ENCODE data around the gene ASCC1.

Gene ASCC1

GRCh38 chr10:72099600-72099921, 116.5 kb downstream of the ASCC1 start:
- no peaks in the 10 kb centered on the region for H3K27me3 ChIP-seq (ENCODE audit: control insufficient read depth, insufficient read depth, low read length)
- no peak overlapping the region for H3K9ac ChIP-seq (ENCODE audit: low read depth, low read length)
- peaks cover 5% of the 10 kb centered on the region for H3K36me3 ChIP-seq (ENCODE audit: control insufficient read depth, insufficient read depth, low read length)
- H3K4me3 ChIP-seq (ENCODE audit: low read depth, low read length) = no peak overlapping the region
- no peaks in the 10 kb centered on the region for H3K4me1 ChIP-seq (ENCODE audit: control insufficient read depth, insufficient read depth, low read length)
- H3K9me3 ChIP-seq (ENCODE audit: control insufficient read depth, insufficient read depth, low read length) = no peaks in the 10 kb centered on the region

- Histone ChIP-seq H3K4me3 (ENCODE audit: low read depth, low read length) (no peak overlapping the region), H3K36me3 (ENCODE audit: control insufficient read depth, insufficient read depth, low read length) (peaks cover 5% of the 10 kb centered on the region), H3K9me3 (ENCODE audit: control insufficient read depth, insufficient read depth, low read length) (no peaks in the 10 kb centered on the region), H3K4me1 (ENCODE audit: control insufficient read depth, insufficient read depth, low read length) (no peaks in the 10 kb centered on the region), H3K9ac (ENCODE audit: low read depth, low read length) (no peak overlapping the region), H3K27me3 (ENCODE audit: control insufficient read depth, insufficient read depth, low read length) (no peaks in the 10 kb centered on the region)
Measured at GRCh38 chr10:72098836-72099599, 117.1 kb downstream of the ASCC1 start.

GRCh38 chr10:72098301-72098835, 117.7 kb downstream of the ASCC1 start:
- H3K4me3 ChIP-seq (ENCODE audit: low read depth, low read length) = no peak overlapping the region
- peaks cover 5% of the 10 kb centered on the region for H3K36me3 ChIP-seq (ENCODE audit: control insufficient read depth, insufficient read depth, low read length)
- no peak overlapping the region for H3K9ac ChIP-seq (ENCODE audit: low read depth, low read length)

GRCh38 chr10:72097448-72098300, 118.4 kb downstream of the ASCC1 start:
- peaks cover 5% of the 10 kb centered on the region for H3K36me3 ChIP-seq (ENCODE audit: control insufficient read depth, insufficient read depth, low read length)
- no peaks in the 10 kb centered on the region for H3K27me3 ChIP-seq (ENCODE audit: control insufficient read depth, insufficient read depth, low read length)
- H3K4me1 ChIP-seq (ENCODE audit: control insufficient read depth, insufficient read depth, low read length) = no peaks in the 10 kb centered on the region
- H3K9ac ChIP-seq (ENCODE audit: low read depth, low read length) = no peak overlapping the region
- H3K4me3 ChIP-seq (ENCODE audit: low read depth, low read length) = no peak overlapping the region
- H3K9me3 ChIP-seq (ENCODE audit: control insufficient read depth, insufficient read depth, low read length) = no peaks in the 10 kb centered on the region

More at GRCh38 chr10:72098301-72098835, 117.7 kb downstream of the ASCC1 start:
- H3K9me3 ChIP-seq (ENCODE audit: control insufficient read depth, insufficient read depth, low read length) = no peaks in the 10 kb centered on the region
- no peaks in the 10 kb centered on the region for H3K27me3 ChIP-seq (ENCODE audit: control insufficient read depth, insufficient read depth, low read length)
- H3K4me1 ChIP-seq (ENCODE audit: control insufficient read depth, insufficient read depth, low read length) = no peaks in the 10 kb centered on the region

GRCh38 chr10:72096115-72097000, 119.7 kb downstream of the ASCC1 start:
- no peak overlapping the region for H3K4me3 ChIP-seq (ENCODE audit: low read depth, low read length)
- peaks cover 5% of the 10 kb centered on the region for H3K36me3 ChIP-seq (ENCODE audit: control insufficient read depth, insufficient read depth, low read length)
- no peaks in the 10 kb centered on the region for H3K4me1 ChIP-seq (ENCODE audit: control insufficient read depth, insufficient read depth, low read length)
- no peak overlapping the region for H3K9ac ChIP-seq (ENCODE audit: low read depth, low read length)
- no peaks in the 10 kb centered on the region for H3K9me3 ChIP-seq (ENCODE audit: control insufficient read depth, insufficient read depth, low read length)
- H3K27me3 ChIP-seq (ENCODE audit: control insufficient read depth, insufficient read depth, low read length) = no peaks in the 10 kb centered on the region

- H3K9me3 ChIP-seq (ENCODE audit: control insufficient read depth, insufficient read depth, low read length) = no peaks in the 10 kb centered on the region
- no peak overlapping the region for H3K4me3 ChIP-seq (ENCODE audit: low read depth, low read length)
- peaks cover 1% of the 10 kb centered on the region for H3K27me3 ChIP-seq (ENCODE audit: control insufficient read depth, insufficient read depth, low read length)
- H3K36me3 ChIP-seq (ENCODE audit: control insufficient read depth, insufficient read depth, low read length) = peaks cover 5% of the 10 kb centered on the region
- H3K4me1 ChIP-seq (ENCODE audit: control insufficient read depth, insufficient read depth, low read length) = peaks cover under 1% of the 10 kb centered on the region
- no peak overlapping the region for H3K9ac ChIP-seq (ENCODE audit: low read depth, low read length)
Measured at GRCh38 chr10:72095195-72095594, 120.9 kb downstream of the ASCC1 start.

GRCh38 chr10:72094574-72094973, 121.5 kb downstream of the ASCC1 start:
- Histone ChIP-seq H3K4me3 (ENCODE audit: low read depth, low read length) (no peak overlapping the region), H3K27me3 (ENCODE audit: control insufficient read depth, insufficient read depth, low read length) (peaks cover 8% of the 10 kb centered on the region), H3K9me3 (ENCODE audit: control insufficient read depth, insufficient read depth, low read length) (no peaks in the 10 kb centered on the region), H3K4me1 (ENCODE audit: control insufficient read depth, insufficient read depth, low read length) (peaks cover 4% of the 10 kb centered on the region), H3K36me3 (ENCODE audit: control insufficient read depth, insufficient read depth, low read length) (peaks cover 5% of the 10 kb centered on the region), H3K9ac (ENCODE audit: low read depth, low read length) (no peak overlapping the region)

GRCh38 chr10:72093450-72093849, 122.6 kb downstream of the ASCC1 start:
- no peaks in the 10 kb centered on the region for H3K9me3 ChIP-seq (ENCODE audit: control insufficient read depth, insufficient read depth, low read length)
- H3K27me3 ChIP-seq (ENCODE audit: control insufficient read depth, insufficient read depth, low read length) = peaks cover 15% of the 10 kb centered on the region
- H3K4me3 ChIP-seq (ENCODE audit: low read depth, low read length) = no peak overlapping the region
- H3K36me3 ChIP-seq (ENCODE audit: control insufficient read depth, insufficient read depth, low read length) = peaks cover 5% of the 10 kb centered on the region
- H3K4me1 ChIP-seq (ENCODE audit: control insufficient read depth, insufficient read depth, low read length) = peaks cover 11% of the 10 kb centered on the region
- H3K9ac ChIP-seq (ENCODE audit: low read depth, low read length) = no peak overlapping the region

GRCh38 chr10:72092987-72093386, 123.1 kb downstream of the ASCC1 start:
- Histone ChIP-seq H3K9ac (ENCODE audit: low read depth, low read length) (no peak overlapping the region), H3K4me3 (ENCODE audit: low read depth, low read length) (no peak overlapping the region), H3K4me1 (ENCODE audit: control insufficient read depth, insufficient read depth, low read length) (peaks cover 13% of the 10 kb centered on the region), H3K36me3 (ENCODE audit: control insufficient read depth, insufficient read depth, low read length) (peaks cover 5% of the 10 kb centered on the region), H3K27me3 (ENCODE audit: control insufficient read depth, insufficient read depth, low read length) (peaks cover 19% of the 10 kb centered on the region), H3K9me3 (ENCODE audit: control insufficient read depth, insufficient read depth, low read length) (no peaks in the 10 kb centered on the region)

- peaks cover 24% of the 10 kb centered on the region for H3K27me3 ChIP-seq (ENCODE audit: control insufficient read depth, insufficient read depth, low read length)
- H3K9me3 ChIP-seq (ENCODE audit: control insufficient read depth, insufficient read depth, low read length) = no peaks in the 10 kb centered on the region
- no peak overlapping the region for H3K4me3 ChIP-seq (ENCODE audit: low read depth, low read length)
- peaks cover 5% of the 10 kb centered on the region for H3K36me3 ChIP-seq (ENCODE audit: control insufficient read depth, insufficient read depth, low read length)
- H3K9ac ChIP-seq (ENCODE audit: low read depth, low read length) = no peak overlapping the region
- H3K4me1 ChIP-seq (ENCODE audit: control insufficient read depth, insufficient read depth, low read length) = peaks cover 13% of the 10 kb centered on the region
Measured at GRCh38 chr10:72092171-72092924, 123.7 kb downstream of the ASCC1 start.

- Histone ChIP-seq H3K27me3 (ENCODE audit: control insufficient read depth, insufficient read depth, low read length) (peaks cover 42% of the 10 kb centered on the region), H3K9ac (ENCODE audit: low read depth, low read length) (no peak overlapping the region), H3K9me3 (ENCODE audit: control insufficient read depth, insufficient read depth, low read length) (no peaks in the 10 kb centered on the region), H3K4me1 (ENCODE audit: control insufficient read depth, insufficient read depth, low read length) (peaks cover 16% of the 10 kb centered on the region), H3K4me3 (ENCODE audit: low read depth, low read length) (no peak overlapping the region), H3K36me3 (ENCODE audit: control insufficient read depth, insufficient read depth, low read length) (no peaks in the 10 kb centered on the region)
Measured at GRCh38 chr10:72090326-72090725, 125.8 kb downstream of the ASCC1 start.

Data from iPS-15b (cell line).